ENCODE results near the gene TOMM22. TPM values are rescaled to one million over a fixed set of nuclear protein-coding genes. Genes with fewer than 3 reads are reported as not detected.
A peak's percentile ranks its signal among the peaks of the same experiment; 100 is the strongest.

Gene TOMM22
- total and polyA plus RNA-seq, 8 donors: 11.6 to 35.8 (median 27.4) TPM

- ATAC-seq: no peak
- intact Hi-C loops (cut with DNase I): no loop called here
- Histone ChIP-seq H3K27me3 (no peaks in the 10 kb centered on the region), H3K4me3 (no peak overlapping the region), H3K4me1 (peaks cover 0 to 8% (median 4%) of the 10 kb centered on the region in 3 donors), H3K27ac (no peak overlapping the region), H3K36me3 (peaks cover 0 to 40% (median 15%) of the 10 kb centered on the region in 3 donors), H3K9me3 (no peaks in the 10 kb centered on the region)
- WGBS, 2 donors: 93 to 96% methylated on average over 9 of the region's 9 CpGs
- no peak for FAIRE-seq
- no peak for DNase-seq
- TF ChIP-seq CTCF (IDR thresholded peaks at IDR 0.05): no peak
Observed at GRCh38 chr22:38684895-38685294, 3.1 kb downstream of the TOMM22 start.

- Histone ChIP-seq H3K4me3 (no peak overlapping the region), H3K4me1 (peaks cover 0 to 8% (median 4%) of the 10 kb centered on the region in 3 donors), H3K27ac (no peak overlapping the region), H3K27me3 (no peaks in the 10 kb centered on the region), H3K36me3 (peaks cover 0 to 40% (median 15%) of the 10 kb centered on the region in 3 donors), H3K9me3 (no peaks in the 10 kb centered on the region)
- DNase-seq (no peak), FAIRE-seq (no peak), ATAC-seq (no peak)
- intact Hi-C loops (cut with DNase I): no loop called here
- TF ChIP-seq CTCF (IDR thresholded peaks at IDR 0.05): no peak
- 89 to 96% methylated on average over 1 of the region's 1 CpG for WGBS, 2 donors
Observed at GRCh38 chr22:38685761-38686160, 4.0 kb downstream of the TOMM22 start.

- no peak for DNase-seq
- 46 to 48% methylated on average over 1 of the region's 1 CpG for WGBS, 2 donors
- intact Hi-C loops (cut with DNase I): no loop called here
- no peak for TF ChIP-seq CTCF (IDR thresholded peaks at IDR 0.05)
- FAIRE-seq: no peak
- H3K4me3 ChIP-seq: no peak overlapping the region
- peaks cover 0 to 34% (median 15%) of the 10 kb centered on the region in 3 donors for H3K36me3 ChIP-seq
- no peaks in the 10 kb centered on the region for H3K4me1 ChIP-seq
- no peaks in the 10 kb centered on the region for H3K9me3 ChIP-seq
- no peak for ATAC-seq
- H3K27ac ChIP-seq: no peak overlapping the region
- H3K27me3 ChIP-seq: no peaks in the 10 kb centered on the region
Observed at GRCh38 chr22:38689651-38690050, 7.9 kb downstream of the TOMM22 start.

- Histone ChIP-seq H3K4me1 (peaks cover 27 to 33% (median 28%) of the 10 kb centered on the region in 3 donors), H3K9me3 (no peaks in the 10 kb centered on the region), H3K4me3 (no peak overlapping the region), H3K27ac (no peak overlapping the region), H3K36me3 (peaks cover 0 to under 1% (median 0%) of the 10 kb centered on the region in 3 donors), H3K27me3 (no peaks in the 10 kb centered on the region)
- FAIRE-seq (no peak), DNase-seq (no peak), ATAC-seq (no peak)
- WGBS, 2 donors: 86 to 88% methylated on average over 2 of the region's 2 CpGs
- intact Hi-C loops (cut with DNase I): no loop called here
- no peak for TF ChIP-seq CTCF (IDR thresholded peaks at IDR 0.05)
Observed at GRCh38 chr22:38694049-38694448, 12.3 kb downstream of the TOMM22 start.

GRCh38 chr22:38694940-38695339 lies 13.2 kb downstream of the TOMM22 start:
- DNase-seq (no peak), ATAC-seq (no peak), FAIRE-seq (no peak)
- Histone ChIP-seq H3K27ac (peak overlapping the region in 2 of 4 donors; percentile 15 to 47), H3K4me3 (no peak overlapping the region), H3K27me3 (no peaks in the 10 kb centered on the region), H3K4me1 (peaks cover 32 to 39% (median 33%) of the 10 kb centered on the region in 3 donors), H3K36me3 (no peaks in the 10 kb centered on the region), H3K9me3 (no peaks in the 10 kb centered on the region)
- TF ChIP-seq CTCF (IDR thresholded peaks at IDR 0.05): no peak
- WGBS, 2 donors: 75 to 85% methylated on average over 3 of the region's 3 CpGs
- intact Hi-C loops (cut with DNase I): no loop called here

All from pancreas (tissue), 10 donors.